PC-9 (cell line): ENCODE measurements around the gene HPCAL1. TPM values are rescaled to one million over a fixed set of nuclear protein-coding genes. Genes with fewer than 3 reads are reported as not detected.

Source experiments
- BruUV-seq: library from RNA; stranded (reverse); fragments of 400-500 nt; replicated peaks from 2 replicates; lab custom pipeline; 2021; lab: Mats Ljungman, UMichigan
- CTCF ChIA-PET: fragments of 300-600 bp; sonication (Branson Sonifier 250); formaldehyde crosslinking; loops from one replicate; lab custom pipeline; 2022; ENCODE audit warnings: antibody characterized with exemption; lab: Charles Lee
- POLR2A ChIA-PET: fragments of 300-600 bp; sonication (Branson Sonifier 250); formaldehyde crosslinking; loops from one replicate; lab custom pipeline; 2022; ENCODE audit warnings: antibody characterized with exemption; ENCODE audit not compliant: unreplicated experiment; lab: Charles Lee
- DNase-seq, 2 experiments: peaks; one replicate each; pipeline versions ENCODE4 v3.0.0 to v3.0.0-alpha.2; 2015 to 2022; ENCODE audit warnings: mixed read lengths in 1 of 2
- H2AFZ ChIP-seq: fragments of 200-600 bp; sonication (generic); 2 replicates; pipeline ENCODE4 v1.8.1; 2017; ENCODE audit warnings: antibody characterized with exemption
- H3F3A ChIP-seq: fragments of 200-600 bp; sonication (generic); 2 replicates; pipeline ENCODE4 v1.8.1; 2017; ENCODE audit warnings: antibody characterized with exemption, mild to moderate bottlenecking, low read depth; ENCODE audit not compliant: insufficient read depth
- H3K27ac ChIP-seq: fragments of 200-600 bp; sonication (generic); 2 replicates; pipeline ENCODE4 v1.6.1; 2016; ENCODE audit warnings: mixed run types
- H3K27me3 ChIP-seq: fragments of 200-600 bp; sonication (generic); 2 replicates; pipeline ENCODE4 v1.6.1; 2016; ENCODE audit warnings: low read depth, mixed run types; ENCODE audit not compliant: insufficient read depth
- H3K36me3 ChIP-seq: fragments of 200-600 bp; sonication (generic); 2 replicates; pipeline ENCODE4 v1.6.1; 2016; ENCODE audit warnings: low read depth, mixed run types
- H3K4me1 ChIP-seq: fragments of 200-600 bp; sonication (generic); replicated peaks from 2 replicates; pipeline ENCODE4 v1.6.1; 2016; ENCODE audit warnings: mixed run types; ENCODE audit not compliant: insufficient read depth
- H3K4me2 ChIP-seq: fragments of 200-600 bp; sonication (generic); 2 replicates; pipeline ENCODE4 v1.6.1; 2017; ENCODE audit warnings: mixed run types
- H3K4me3 ChIP-seq: fragments of 200-600 bp; sonication (generic); 2 replicates; pipeline ENCODE4 v1.6.1; 2016; ENCODE audit warnings: mixed run types
- H3K79me2 ChIP-seq: fragments of 200-600 bp; sonication (generic); 2 replicates; pipeline ENCODE4 v1.6.1; 2017; ENCODE audit warnings: low read depth, mixed run types
- H3K9me2 ChIP-seq: fragments of 200-600 bp; sonication (generic); 2 replicates; pipeline ENCODE4 v1.8.1; 2017; ENCODE audit warnings: mild to moderate bottlenecking; ENCODE audit not compliant: insufficient read depth
- H3K9me3 ChIP-seq: fragments of 200-600 bp; sonication (generic); 2 replicates; pipeline ENCODE4 v1.8.1; 2016; ENCODE audit warnings: low read depth; ENCODE audit not compliant: insufficient read depth
- H4K20me1 ChIP-seq: fragments of 200-600 bp; sonication (generic); 2 replicates; pipeline ENCODE4 v1.8.1; 2017; ENCODE audit not compliant: insufficient read depth
- EZH2 ChIP-seq: fragments of 200-600 bp; sonication (generic); IDR thresholded peaks from 2 replicates; pipeline ENCODE4 v1.8.0; 2017; ENCODE audit warnings: antibody characterized with exemption, low read depth
- intact Hi-C: fragments of 100-400 bp; cut with micrococcal nuclease; formaldehyde crosslinking; loops from one replicate; pipeline ENCODE4 v1.10.0; 2022; ENCODE audit not compliant: unreplicated experiment
- total RNA-seq: library from RNA; stranded (reverse); gene quantifications from 2 replicates; pipeline ENCODE4 v1.2.3, GENCODE V29; 2021
- TF ChIP-seq, protein P1 (sequence below): fragments of 200-600 bp; sonication (generic); conservative IDR thresholded peaks from 2 replicates; pipeline ENCODE4 v1.6.1; 2017; ENCODE audit warnings: mixed run types, antibody characterized with exemption, mild to moderate bottlenecking, moderate library complexity

HPCAL1 gene
- total RNA-seq, 1 experiment from 2014 or later = 105 TPM

DNA sequence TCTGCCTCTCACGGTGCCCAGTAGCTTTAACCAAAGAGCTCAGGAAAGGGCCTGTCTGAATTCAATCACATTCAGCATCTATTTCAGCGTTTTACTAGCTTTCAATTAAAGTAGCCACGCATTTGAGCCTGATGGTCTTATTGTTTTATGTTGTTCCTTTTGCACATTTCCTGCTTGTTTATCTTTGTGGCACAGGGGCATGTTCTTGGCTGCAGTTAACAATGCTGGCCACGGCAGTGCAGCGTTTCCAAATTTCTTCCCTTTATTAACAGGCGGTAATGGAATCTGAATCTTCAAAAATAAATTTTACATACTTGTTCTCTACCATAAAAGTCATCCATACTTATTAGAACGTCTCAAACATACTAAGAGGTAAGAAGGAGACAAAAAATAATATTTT is 46.2 kb downstream of the HPCAL1 start:
- Histone ChIP-seq H2AFZ (no peak overlapping the region), H3F3A (peaks cover 48% of the 10 kb centered on the region), H3K4me2 (no peak overlapping the region), H3K79me2 (peaks cover 93% of the 10 kb centered on the region), H3K36me3 (0 out of 2 replicates have a peak, but pooled peaks cover 6% of the 10 kb centered on the region), H3K27ac (no peak overlapping the region), H3K9me3 (no peaks in the 10 kb centered on the region), H3K27me3 (no peaks in the 10 kb centered on the region), H4K20me1 (peaks cover 81% of the 10 kb centered on the region), H3K4me3 (no peak overlapping the region), H3K9me2 (no peaks in the 10 kb centered on the region), H3K4me1 (no peaks in the 10 kb centered on the region; the same call in 1 of the 2 replicates)
- POLR2A ChIA-PET = no interaction called here
- DNase-seq = no peak
- CTCF ChIA-PET = no interaction called here
- no peak for TF ChIP-seq EZH2
- TF ChIP-seq, protein P1, sequence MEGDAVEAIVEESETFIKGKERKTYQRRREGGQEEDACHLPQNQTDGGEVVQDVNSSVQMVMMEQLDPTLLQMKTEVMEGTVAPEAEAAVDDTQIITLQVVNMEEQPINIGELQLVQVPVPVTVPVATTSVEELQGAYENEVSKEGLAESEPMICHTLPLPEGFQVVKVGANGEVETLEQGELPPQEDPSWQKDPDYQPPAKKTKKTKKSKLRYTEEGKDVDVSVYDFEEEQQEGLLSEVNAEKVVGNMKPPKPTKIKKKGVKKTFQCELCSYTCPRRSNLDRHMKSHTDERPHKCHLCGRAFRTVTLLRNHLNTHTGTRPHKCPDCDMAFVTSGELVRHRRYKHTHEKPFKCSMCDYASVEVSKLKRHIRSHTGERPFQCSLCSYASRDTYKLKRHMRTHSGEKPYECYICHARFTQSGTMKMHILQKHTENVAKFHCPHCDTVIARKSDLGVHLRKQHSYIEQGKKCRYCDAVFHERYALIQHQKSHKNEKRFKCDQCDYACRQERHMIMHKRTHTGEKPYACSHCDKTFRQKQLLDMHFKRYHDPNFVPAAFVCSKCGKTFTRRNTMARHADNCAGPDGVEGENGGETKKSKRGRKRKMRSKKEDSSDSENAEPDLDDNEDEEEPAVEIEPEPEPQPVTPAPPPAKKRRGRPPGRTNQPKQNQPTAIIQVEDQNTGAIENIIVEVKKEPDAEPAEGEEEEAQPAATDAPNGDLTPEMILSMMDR = no peak
- intact Hi-C loops = no loop called here
- no TSS peak for BruUV-seq

DNA sequence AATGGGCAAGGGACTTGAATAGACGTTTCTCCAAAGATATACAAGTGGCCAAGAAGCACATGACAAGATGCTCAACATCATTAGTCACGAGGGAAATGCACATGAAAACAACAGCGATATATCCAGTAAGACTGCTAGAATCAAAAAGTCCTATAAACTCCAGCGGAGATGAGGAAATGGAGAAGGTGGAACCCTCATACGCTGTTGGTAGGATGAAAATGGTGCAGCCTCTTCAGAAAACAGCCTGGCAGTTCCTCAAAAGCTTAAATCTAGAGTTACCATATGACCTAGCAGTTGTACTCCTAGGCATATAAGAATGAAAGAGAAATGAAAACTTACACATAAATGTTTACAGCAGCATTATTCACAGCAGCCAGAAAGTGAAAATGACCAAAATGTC is 48.1 kb downstream of the HPCAL1 start:
- Histone ChIP-seq H2AFZ (no peak overlapping the region), H3K4me3 (no peak overlapping the region), H3K9me3 (no peaks in the 10 kb centered on the region), H4K20me1 (peaks cover 81% of the 10 kb centered on the region), H3K27me3 (no peaks in the 10 kb centered on the region), H3K9me2 (no peaks in the 10 kb centered on the region), H3F3A (peaks cover 59% of the 10 kb centered on the region), H3K27ac (no peak overlapping the region), H3K79me2 (peaks cover 90% of the 10 kb centered on the region), H3K4me2 (no peak overlapping the region), H3K4me1 (peaks cover 4% of the 10 kb centered on the region), H3K36me3 (0 out of 2 replicates have a peak, but pooled peaks cover 6% of the 10 kb centered on the region)
- no peak for TF ChIP-seq EZH2
- TF ChIP-seq, protein P1 = no peak
- BruUV-seq = no TSS peak
- ChIA-PET POLR2A (no interaction called here), CTCF (no interaction called here)
- intact Hi-C loops = no loop called here
- DNase-seq = no peak

DNA sequence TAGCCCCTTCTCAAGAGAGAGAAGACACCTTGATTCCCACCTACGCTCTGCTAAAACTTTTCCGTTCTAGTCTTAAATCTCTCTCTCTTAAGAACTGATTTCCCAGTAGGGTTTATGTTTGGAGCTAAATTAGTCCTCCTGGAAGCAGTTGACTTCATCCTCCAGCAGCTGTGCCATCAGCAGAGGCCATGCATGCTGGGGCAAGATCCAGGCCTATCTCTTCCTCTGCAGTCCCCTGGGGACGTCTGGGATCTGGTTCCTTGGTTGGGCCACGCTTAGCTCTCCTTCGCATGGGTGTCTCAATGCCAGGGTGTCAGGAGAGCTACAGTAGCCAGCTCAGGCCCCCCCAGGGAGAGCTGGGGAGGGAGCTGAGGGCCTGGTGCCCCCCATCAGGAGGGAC is 49.7 kb downstream of the HPCAL1 start:
- no peaks in the 10 kb centered on the region for H3K9me2 ChIP-seq
- H3K27me3 ChIP-seq = no peaks in the 10 kb centered on the region
- H3K4me3 ChIP-seq = no peak overlapping the region
- no peak for DNase-seq
- H3K9me3 ChIP-seq = no peaks in the 10 kb centered on the region
- TF ChIP-seq, protein P1 = no peak
- no peak for TF ChIP-seq EZH2
- H3K27ac ChIP-seq = no peak overlapping the region
- peaks cover 15% of the 10 kb centered on the region for H3K4me1 ChIP-seq
- no TSS peak for BruUV-seq
- peaks cover 62% of the 10 kb centered on the region for H3F3A ChIP-seq
- POLR2A ChIA-PET = no interaction called here
- H3K79me2 ChIP-seq = peaks cover 92% of the 10 kb centered on the region
- CTCF ChIA-PET = no interaction called here
- peaks cover 84% of the 10 kb centered on the region for H4K20me1 ChIP-seq
- intact Hi-C loops = no loop called here
- no peak overlapping the region for H2AFZ ChIP-seq
- H3K36me3 ChIP-seq = 0 out of 2 replicates have a peak, but pooled peaks cover 6% of the 10 kb centered on the region
- H3K4me2 ChIP-seq = no peak overlapping the region
